Fibroblast of skin of left quadriceps (primary cell): ENCODE measurements around the gene HS6ST3.

Source experiments
- DNase-seq, 2 experiments: peaks; one replicate each; pipeline ENCODE4 v3.0.0-alpha.2; 2013; ENCODE audit warnings: low read depth in 2 of 2

Gene HS6ST3

GRCh38 chr13:96539791-96540190, 449.9 kb downstream of the HS6ST3 start:
- no peak for DNase-seq

DNA sequence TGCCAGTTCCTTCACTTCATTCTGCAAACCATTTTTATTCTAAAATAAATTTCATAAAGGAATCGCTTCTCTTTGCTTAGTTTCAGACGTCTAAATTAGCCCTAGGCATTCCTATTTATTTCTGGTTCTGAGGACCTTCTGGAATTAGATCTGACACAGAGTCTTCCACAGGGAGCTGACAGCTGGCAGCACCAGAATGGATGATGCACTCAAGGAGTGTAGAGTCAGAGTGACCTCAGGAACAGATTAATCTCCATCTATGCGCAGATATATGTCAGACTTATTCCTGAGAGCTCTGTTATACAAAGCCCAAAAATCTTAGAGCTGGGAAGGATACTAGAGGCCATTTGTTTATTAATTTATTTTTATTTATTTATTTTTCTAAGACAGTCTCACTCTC, 450.8 kb downstream of the HS6ST3 start:
- DNase-seq = no peak

GRCh38 chr13:96542986-96543385, 453.1 kb downstream of the HS6ST3 start:
- no peak for DNase-seq

GRCh38 chr13:96544957-96545356, 455.1 kb downstream of the HS6ST3 start:
- DNase-seq = no peak

GRCh38 chr13:96546463-96546862, 456.6 kb downstream of the HS6ST3 start:
- no peak for DNase-seq

GRCh38 chr13:96551546-96551945, 461.6 kb downstream of the HS6ST3 start:
- no peak for DNase-seq

GRCh38 chr13:96552559-96552958, 462.7 kb downstream of the HS6ST3 start:
- no peak for DNase-seq

- DNase-seq = no peak
Measured at GRCh38 chr13:96553796-96554195, 463.9 kb downstream of the HS6ST3 start.

- no peak for DNase-seq
Measured at GRCh38 chr13:96573563-96573962, 483.7 kb downstream of the HS6ST3 start.

DNA sequence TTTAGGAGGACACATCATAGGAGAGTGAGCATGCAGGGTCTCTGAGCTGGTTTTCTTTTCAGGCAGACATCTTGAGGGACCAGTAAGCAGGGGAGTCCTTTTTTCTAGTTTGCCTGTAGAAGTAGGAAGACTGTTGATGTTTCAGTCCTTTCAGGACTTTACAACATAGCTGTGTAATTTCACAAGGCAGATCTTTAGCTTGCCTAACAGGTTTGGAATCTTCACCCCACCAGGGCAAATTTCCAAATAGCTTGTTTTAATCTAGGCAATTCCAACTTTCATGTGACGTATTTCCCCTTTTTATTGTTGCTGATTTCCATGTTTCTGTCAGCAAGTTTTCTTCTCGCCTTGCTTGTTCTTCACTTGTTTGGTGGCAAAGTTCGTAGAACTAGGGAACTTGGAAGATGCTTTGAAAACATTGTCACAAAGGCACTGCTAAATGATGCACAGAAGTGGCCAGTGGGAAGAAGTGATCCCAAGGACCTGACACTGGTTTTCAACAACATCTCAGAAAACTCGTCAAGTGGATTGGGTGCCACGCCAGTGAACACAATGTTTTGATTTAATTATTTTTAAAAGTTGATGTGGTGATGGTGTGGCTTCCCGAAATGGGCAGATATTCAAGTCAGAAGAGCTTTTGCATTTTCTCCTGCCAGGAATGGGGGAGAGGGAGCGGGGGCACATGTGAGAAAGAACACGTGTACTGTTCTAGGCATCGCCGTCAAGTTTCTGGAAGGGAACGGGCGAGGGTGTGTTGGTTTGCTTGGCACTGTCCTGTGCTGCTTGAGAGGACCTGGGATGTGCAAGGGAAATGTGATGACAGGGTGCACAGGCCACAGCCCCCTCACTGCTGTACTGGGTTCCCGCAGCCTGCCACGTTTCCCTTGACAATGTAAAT, 485.8 kb downstream of the HS6ST3 start:
- no peak for DNase-seq

DNA sequence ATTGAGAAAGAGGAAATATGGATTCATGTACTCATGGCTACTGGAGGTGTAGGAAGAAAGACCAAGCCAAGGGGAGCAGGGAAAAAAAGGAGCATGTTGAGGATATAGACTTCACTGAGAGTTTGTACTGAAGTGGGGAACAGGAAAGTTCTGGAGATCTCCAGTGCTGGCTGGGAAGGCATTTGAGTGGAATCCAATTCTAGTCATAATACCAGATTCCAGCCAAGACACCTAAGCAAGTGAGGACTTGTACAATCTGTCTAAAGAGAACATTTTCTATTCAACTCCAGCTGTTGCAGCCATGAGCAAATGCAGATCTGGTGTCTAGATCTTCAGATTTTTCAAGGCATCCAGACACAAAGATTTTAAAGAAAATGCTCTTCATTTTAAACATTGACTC, 491.8 kb downstream of the HS6ST3 start:
- no peak for DNase-seq

GRCh38 chr13:96615252-96615651, 525.3 kb downstream of the HS6ST3 start:
- DNase-seq = no peak

DNA sequence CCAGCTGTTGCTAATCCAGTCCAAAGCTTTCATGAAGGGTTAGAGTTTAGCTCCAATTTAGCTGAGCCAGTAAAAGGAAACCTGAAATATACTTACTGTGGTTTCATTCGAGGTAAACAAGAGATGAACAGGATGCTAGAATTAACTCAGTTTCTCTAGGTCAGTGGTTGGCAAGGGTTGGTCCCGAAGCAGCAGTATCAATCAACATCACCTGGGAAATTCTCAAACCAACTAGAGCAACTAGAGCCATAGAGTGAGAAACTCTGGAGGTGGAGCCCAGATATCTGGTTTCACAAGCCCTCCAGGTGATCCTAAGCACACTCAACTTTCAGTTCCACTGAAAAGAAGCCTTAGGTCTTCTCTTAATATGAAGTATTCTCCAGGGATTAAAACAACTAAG, 527.6 kb downstream of the HS6ST3 start:
- DNase-seq = no peak

DNA sequence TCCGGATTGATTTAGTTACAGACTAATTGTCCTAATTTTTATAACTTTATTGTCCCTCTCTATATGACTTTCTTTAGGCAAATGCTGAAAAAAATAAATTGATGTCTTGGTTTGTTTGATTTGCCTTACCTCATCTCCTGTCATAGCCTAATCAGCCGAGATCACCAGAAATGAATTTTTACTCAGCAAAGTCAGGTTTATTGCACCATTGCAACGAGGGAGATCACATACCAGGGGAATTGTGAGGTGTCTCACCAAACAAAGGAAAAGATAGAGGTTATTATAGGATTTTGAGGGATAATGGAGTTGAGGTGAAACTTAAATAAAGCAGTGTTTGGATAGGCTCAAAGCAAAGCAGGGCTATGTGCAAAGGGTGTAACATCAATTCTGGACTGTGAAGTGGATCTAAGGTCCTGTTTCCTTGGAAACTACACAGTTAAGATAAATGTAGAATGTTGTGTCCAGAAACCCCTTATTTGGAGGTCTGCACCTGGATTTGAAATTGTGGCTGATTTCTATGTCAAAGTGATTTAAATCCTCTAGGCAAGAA, 531.8 kb downstream of the HS6ST3 start:
- no peak for DNase-seq

- DNase-seq = no peak
Measured at GRCh38 chr13:96629331-96629730, 539.4 kb downstream of the HS6ST3 start.

DNA sequence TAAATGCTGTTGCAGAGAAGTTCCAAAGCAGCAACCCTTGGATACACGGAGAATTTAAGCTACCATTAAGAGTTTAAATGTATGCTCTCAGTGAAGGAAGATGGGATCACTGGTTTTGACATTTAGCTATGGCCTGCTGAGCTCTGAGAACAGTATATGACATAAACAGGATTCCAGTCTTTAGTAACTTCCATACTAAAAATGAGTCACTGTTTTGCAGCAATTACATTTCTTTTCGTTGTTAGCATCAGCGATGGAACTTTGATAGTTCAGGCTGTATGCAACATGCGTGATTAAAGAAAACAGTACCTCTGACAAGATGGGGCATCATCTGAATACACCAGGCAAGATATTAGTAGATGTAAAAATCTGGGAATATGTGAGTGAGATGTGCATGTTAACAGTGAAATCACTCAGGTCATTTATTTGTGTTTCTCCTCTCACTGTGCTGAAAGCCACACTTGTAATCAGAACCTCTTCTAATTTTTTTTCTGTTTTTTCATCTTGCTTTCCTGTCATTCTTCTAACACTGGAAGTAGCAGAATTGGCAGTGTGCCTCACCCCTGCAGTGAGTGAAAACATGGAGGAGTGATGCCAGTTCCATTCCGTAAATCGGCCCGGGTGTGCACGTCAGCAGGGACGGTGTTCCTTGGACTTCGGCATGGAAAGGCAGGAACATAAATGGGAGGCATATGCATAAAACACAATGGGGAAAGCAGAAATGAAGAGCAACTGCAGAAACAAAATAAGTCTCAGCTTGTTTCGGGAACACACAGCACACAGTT, 542.8 kb downstream of the HS6ST3 start:
- no peak for DNase-seq

- DNase-seq = no peak
Measured at GRCh38 chr13:96636001-96636709, 546.2 kb downstream of the HS6ST3 start.

DNA sequence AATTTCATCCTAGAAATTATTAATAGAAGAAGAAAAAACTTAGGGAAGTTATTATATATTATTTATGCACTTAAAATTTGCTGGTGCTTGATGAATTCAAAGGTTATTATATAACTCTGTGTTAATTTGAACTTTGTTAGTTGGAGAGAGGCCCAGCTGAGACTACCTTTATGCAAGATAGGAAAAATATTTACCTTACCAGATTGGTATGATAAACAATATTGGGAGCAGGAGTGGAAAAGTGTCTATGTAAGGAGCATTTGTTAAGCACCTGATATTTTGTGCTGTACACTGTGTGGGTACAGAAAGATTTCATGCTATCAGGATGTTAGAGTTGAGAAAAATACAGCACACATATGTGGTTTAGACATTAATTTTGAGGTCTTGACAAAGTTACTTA, 547.1 kb downstream of the HS6ST3 start:
- no peak for DNase-seq

DNA sequence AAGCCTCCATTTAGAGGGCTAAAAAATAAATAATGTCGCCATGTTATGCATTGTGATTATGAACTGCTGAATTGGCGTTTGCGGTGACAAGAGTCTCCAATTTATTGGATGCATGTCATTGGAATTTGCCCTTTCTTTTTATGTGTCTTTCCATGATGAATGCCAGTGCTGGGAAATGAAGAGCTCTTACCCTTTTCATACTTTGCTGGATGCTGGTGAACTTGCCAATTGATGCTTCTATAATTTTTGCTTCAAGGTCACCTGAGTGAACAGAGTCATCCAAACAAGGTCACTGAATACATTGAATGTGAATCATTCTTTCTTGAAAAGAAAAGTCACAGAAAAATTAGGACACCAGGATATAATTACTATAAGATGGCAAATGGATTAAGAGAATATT, 556.2 kb downstream of the HS6ST3 start:
- DNase-seq = no peak

DNA sequence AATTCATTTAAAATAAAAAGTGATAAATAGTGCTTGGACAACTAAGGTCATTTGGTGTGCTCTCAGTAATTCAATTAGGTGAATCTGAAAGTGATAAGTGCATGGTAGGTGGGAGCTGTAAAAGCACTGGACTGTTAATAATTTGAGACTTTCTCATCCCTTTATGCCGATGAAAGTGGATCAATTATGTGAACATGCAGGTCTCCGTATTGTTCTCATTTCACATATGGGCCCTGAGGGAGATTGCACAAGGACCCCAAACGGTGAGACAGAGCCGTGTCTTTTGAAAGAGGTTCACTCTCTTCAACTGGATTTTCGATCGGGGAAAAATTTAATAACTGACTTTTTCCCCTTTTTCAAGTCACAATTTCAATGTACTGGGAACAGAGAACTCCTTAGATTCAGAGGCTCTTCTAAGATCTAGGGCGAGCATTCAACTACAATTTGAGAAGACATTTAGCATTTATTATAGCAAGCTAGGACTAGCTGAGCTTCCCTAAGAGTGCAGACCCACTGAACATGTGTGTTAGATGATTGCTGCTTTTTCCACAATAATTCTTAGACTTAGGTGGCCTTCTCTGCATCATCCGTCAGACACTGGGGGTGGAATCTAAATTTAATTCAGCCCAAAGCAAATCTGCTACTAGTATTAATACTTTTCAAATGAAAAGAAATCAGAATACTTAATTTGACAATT, 556.8 kb downstream of the HS6ST3 start:
- DNase-seq = no peak

DNA sequence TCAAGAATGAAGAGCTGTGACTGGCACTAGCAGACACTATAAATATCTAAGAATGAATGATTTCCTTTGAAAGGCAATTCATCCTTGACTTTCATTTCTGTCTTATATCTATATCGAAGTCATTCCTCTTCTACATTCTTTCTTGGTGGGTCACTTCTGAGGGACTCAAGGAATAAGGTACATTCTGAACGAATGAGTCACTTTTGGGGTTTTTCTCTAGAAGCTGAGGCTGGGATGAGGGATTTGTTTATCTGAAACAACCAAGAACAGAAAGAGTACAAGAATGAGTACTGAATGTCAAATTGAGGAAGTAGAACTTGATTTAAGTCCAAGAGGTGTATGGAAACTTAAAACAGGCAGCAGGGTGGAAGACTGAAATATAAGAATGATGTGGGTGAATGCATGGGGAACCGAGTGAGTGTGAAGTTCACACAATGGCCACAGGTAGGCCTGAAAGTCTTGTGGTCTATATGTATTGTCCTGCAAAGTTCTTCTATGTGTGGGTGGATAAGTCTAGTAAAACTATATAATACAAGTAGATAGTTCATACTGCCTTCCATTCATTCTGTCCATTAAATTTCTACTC, 560.5 kb downstream of the HS6ST3 start:
- DNase-seq = peak; percentile 44 to 49
